NK-92 (cell line): ENCODE data around the gene TNFRSF19.
"Not testable (repeated sequence)": the region's sequence is repeated elsewhere in the genome, so short reads cannot be mapped to it uniquely, and the experiment has no call there.

Experiments
- DNase-seq: peaks from one replicate; lab custom pipeline; 2025; ENCODE audit not compliant: unreplicated experiment; lab: John Stamatoyannopoulos, UW

The TNFRSF19 gene

GRCh38 chr13:23567906-23568460 is 2.2 kb upstream of the TNFRSF19 start:
- no peak for DNase-seq

- DNase-seq, result no peak
These were observed 706 bp downstream of the TNFRSF19 start for GRCh38 chr13:23570921-23571315.

GRCh38 chr13:23571431-23571830 is 1.2 kb downstream of the TNFRSF19 start:
- DNase-seq, result no peak

GRCh38 chr13:23572836-23573235 is 2.6 kb downstream of the TNFRSF19 start:
- no peak for DNase-seq

GRCh38 chr13:23574421-23575145 is 4.4 kb downstream of the TNFRSF19 start:
- no peak for DNase-seq

- no peak for DNase-seq
These were observed 5.4 kb downstream of the TNFRSF19 start for GRCh38 chr13:23575632-23576031.

- DNase-seq, result no peak
These were observed 8.3 kb downstream of the TNFRSF19 start for GRCh38 chr13:23578411-23579071.

GRCh38 chr13:23579072-23579895 is 9.1 kb downstream of the TNFRSF19 start:
- peak; percentile 18 for DNase-seq

GRCh38 chr13:23579896-23580683 is 9.9 kb downstream of the TNFRSF19 start:
- no peak for DNase-seq

- DNase-seq, result no peak
These were observed 10.5 kb downstream of the TNFRSF19 start for GRCh38 chr13:23580684-23581060.

GRCh38 chr13:23583491-23583890 is 13.3 kb downstream of the TNFRSF19 start:
- DNase-seq, result no peak

- no peak for DNase-seq
These were observed 14.1 kb downstream of the TNFRSF19 start for GRCh38 chr13:23584275-23584674.

- DNase-seq, result no peak
These were observed 16.1 kb downstream of the TNFRSF19 start for GRCh38 chr13:23586336-23586735.

- DNase-seq, result no peak
These were observed 18.5 kb downstream of the TNFRSF19 start for GRCh38 chr13:23588666-23589065.

GRCh38 chr13:23592596-23592995 is 22.4 kb downstream of the TNFRSF19 start:
- DNase-seq, result no peak

GRCh38 chr13:23593148-23593547 is 22.9 kb downstream of the TNFRSF19 start:
- DNase-seq, result no peak

- DNase-seq, result not testable (repeated sequence)
These were observed 24.1 kb downstream of the TNFRSF19 start for GRCh38 chr13:23594290-23594689.

GRCh38 chr13:23598369-23598768 is 28.2 kb downstream of the TNFRSF19 start:
- DNase-seq, result no peak

GRCh38 chr13:23599083-23599925 is 29.1 kb downstream of the TNFRSF19 start:
- no peak for DNase-seq

- no peak for DNase-seq
These were observed 29.9 kb downstream of the TNFRSF19 start for GRCh38 chr13:23600100-23600499.
